ENCODE measurements around the gene IL2RA.
"Not testable (repeated sequence)": the region's sequence is repeated elsewhere in the genome, so short reads cannot be mapped to it uniquely, and the experiment has no call there.

The IL2RA gene

GRCh38 chr10:6011558-6011957 is 50.6 kb downstream of the IL2RA start:
- no peak for DNase-seq

GRCh38 chr10:6010569-6010968 is 51.6 kb downstream of the IL2RA start:
- DNase-seq = no peak

GRCh38 chr10:6009961-6010360 is 52.2 kb downstream of the IL2RA start:
- no peak for DNase-seq

- no peak for DNase-seq
Observed at GRCh38 chr10:6009150-6009549, 53.0 kb downstream of the IL2RA start.

- DNase-seq = no peak
Observed at GRCh38 chr10:6008497-6009142, 53.5 kb downstream of the IL2RA start.

GRCh38 chr10:6006991-6007390 is 55.2 kb downstream of the IL2RA start:
- DNase-seq = no peak

- no peak for DNase-seq
Observed at GRCh38 chr10:6006546-6006945, 55.6 kb downstream of the IL2RA start.

GRCh38 chr10:6005856-6006395 is 56.2 kb downstream of the IL2RA start:
- DNase-seq = no peak

GRCh38 chr10:6005161-6005804 is 56.9 kb downstream of the IL2RA start:
- DNase-seq = not testable (repeated sequence)

- DNase-seq = no peak
Observed at GRCh38 chr10:6002809-6003510, 59.2 kb downstream of the IL2RA start.

- DNase-seq = no peak
Observed at GRCh38 chr10:5999440-6000165, 62.6 kb downstream of the IL2RA start.

GRCh38 chr10:5996696-5997095 is 65.5 kb downstream of the IL2RA start:
- DNase-seq = no peak

- DNase-seq = no peak
Observed at GRCh38 chr10:5992398-5992797, 69.8 kb downstream of the IL2RA start.

- no peak for DNase-seq
Observed at GRCh38 chr10:5991708-5992107, 70.5 kb downstream of the IL2RA start.

GRCh38 chr10:5989756-5990155 is 72.4 kb downstream of the IL2RA start:
- DNase-seq = no peak

- no peak for DNase-seq
Observed at GRCh38 chr10:5988336-5988920, 73.7 kb downstream of the IL2RA start.

GRCh38 chr10:5987747-5988146 is 74.4 kb downstream of the IL2RA start:
- DNase-seq = no peak

GRCh38 chr10:5985029-5985428 is 77.1 kb downstream of the IL2RA start:
- DNase-seq = no peak

- no peak for DNase-seq
Observed at GRCh38 chr10:5983774-5984173, 78.4 kb downstream of the IL2RA start.

GRCh38 chr10:5981529-5981928 is 80.6 kb downstream of the IL2RA start:
- no peak for DNase-seq

GRCh38 chr10:5978230-5978489 is 84.0 kb downstream of the IL2RA start:
- no peak for DNase-seq

GRCh38 chr10:5977471-5978229 is 84.5 kb downstream of the IL2RA start, which contains the start of gene IL15RA:
IL15RA (minus strand) TSS chr10:5977543; CDS start chr10:5977492, 51 bp downstream.
- DNase-seq = peak; percentile 85

Data from CD4-positive, alpha-beta T cell treated with Interleukin-10 for 1 hour (primary cell).